Spleen (tissue), 11 donors: Measurements from ENCODE around the gene CSNK1D. TPM values are rescaled to one million over a fixed set of nuclear protein-coding genes. Genes with fewer than 3 reads are reported as not detected.

Source experiments
- DNase-seq: peaks from one replicate; pipeline ENCODE4 v3.0.0-alpha.2; 2020
- H3K27ac ChIP-seq, 8 donors: fragments of 200-600 bp; sonication (generic) in 7 of 8; 1 replicate in 4 of 8; 2 replicates in 4 of 8; pipeline versions ENCODE4 v1.5.0 to v1.8.0; 2016 to 2021; ENCODE audit warnings: inconsistent platforms in 4 of 8, mild to moderate bottlenecking in 4 of 8, moderate library complexity in 1 of 8
- H3K27me3 ChIP-seq, 7 donors: fragments of 200-600 bp; sonication (generic) in 6 of 7; replicated peaks in 1 of 7; 1 replicate in 4 of 7; 2 replicates in 3 of 7; pipeline versions ENCODE4 v1.5.0 to v1.8.0; 2016 to 2021; ENCODE audit warnings: inconsistent platforms in 3 of 7, mild to moderate bottlenecking in 1 of 7
- H3K36me3 ChIP-seq, 6 donors: fragments of 200-600 bp; sonication (generic) in 5 of 6; 1 replicate in 4 of 6; 2 replicates in 2 of 6; pipeline versions ENCODE4 v1.5.0 to v1.8.0; 2016 to 2021; ENCODE audit warnings: inconsistent platforms in 2 of 6
- H3K4me1 ChIP-seq, 6 donors: fragments of 200-600 bp; sonication (generic) in 5 of 6; 1 replicate in 3 of 6; 2 replicates in 3 of 6; pipeline versions ENCODE4 v1.5.0 to v1.8.0; 2016 to 2021; ENCODE audit warnings: inconsistent platforms in 3 of 6
- H3K4me3 ChIP-seq, 8 donors: fragments of 200-600 bp; sonication (generic) in 7 of 8; 1 replicate in 4 of 8; 2 replicates in 4 of 8; pipeline versions ENCODE4 v1.5.0 to v1.8.0; 2016 to 2021; ENCODE audit warnings: inconsistent platforms in 4 of 8, mild to moderate bottlenecking in 4 of 8, moderate library complexity in 2 of 8
- H3K9me3 ChIP-seq, 8 donors: fragments of 200-600 bp; sonication (generic) in 7 of 8; 1 replicate in 4 of 8; 2 replicates in 4 of 8; pipeline versions ENCODE4 v1.5.0 to v1.8.0; 2016 to 2021; ENCODE audit warnings: inconsistent platforms in 4 of 8
- POLR2A ChIP-seq, 3 donors: fragments of 450-650 bp; IDR thresholded peaks; one replicate each; pipeline ENCODE4 v1.5.1; 2017; ENCODE audit warnings: antibody characterized with exemption in 3 of 3, mild to moderate bottlenecking in 1 of 3
- POLR2AphosphoS5 ChIP-seq, 3 donors: sonication (generic); formaldehyde crosslinking; IDR thresholded peaks; one replicate each; pipeline ENCODE4 v1.5.1; 2017; ENCODE audit warnings: antibody characterized with exemption in 3 of 3
- WGBS, 5 donors: extraction: QIAGEN DNeasy Blood & Tissue Kit in 3 of 5; methylation state at CpG; one replicate each; pipeline versions ENCODE4 v1.1.5 to v1.1.7; 2013 to 2018; 5-methylcytosine and 5-hydroxymethylcytosine counted together
- intact Hi-C: fragments of 100-400 bp; cut with DNase I; formaldehyde crosslinking; loops from one replicate; pipeline ENCODE4 v1.15.0; 2023; ENCODE audit warnings: low total_unique reads
- polyA plus RNA-seq, 3 donors: library from polyadenylated mRNA; stranded (reverse); fragments of 200-250 nt; gene quantifications; one replicate each; pipeline ENCODE4 v1.2.1, GENCODE V29; 2013
- total RNA-seq, 7 donors: library from RNA; depleted of rRNA in 3 of 7; stranded (reverse); fragments of >200 nt in 3 of 7; fragmentation: NEBNext Ultra II Directional in 4 of 7; extraction: Animal tissue kit (Norgen Biotek cat#: 25700) in 4 of 7; gene quantifications; one replicate each; pipeline versions ENCODE4 v1.1.0 to v1.2.1, GENCODE V29; 2016 to 2021
- TF ChIP-seq, protein P1 (sequence below), 11 experiments: fragments of 200-600 bp in 7 of 11; fragments of 450-650 bp in 4 of 11; sonication (generic) in 4 of 11; IDR thresholded peaks in 8 of 11; conservative IDR thresholded peaks in 3 of 11; 1 replicate in 7 of 11; 2 replicates in 4 of 11; pipeline versions ENCODE4 v1.4.0 to v1.8.0; 2016 to 2021; ENCODE audit warnings: antibody characterized with exemption in 11 of 11, inconsistent platforms in 4 of 11, mild to moderate bottlenecking in 1 of 11
- donor health status: healthy with polysubstance abuse.
- donor health status: DM: no; HTN: no; CAD: no; lungs with moderate emphysema.
- donor health status: DM: no; HTN: no; CAD: no.
- donor health status: Bipolar disorder and iron deficiency.
- donor health status: healthy.
- donor health status: DM: no; HTN: no; CAD: no.
- donor health status: DM: yes; HTN: yes; CAD: no.

Gene CSNK1D
- total and polyA plus RNA-seq, 10 donors = 46.5 to 216 (median 119) TPM

DNA sequence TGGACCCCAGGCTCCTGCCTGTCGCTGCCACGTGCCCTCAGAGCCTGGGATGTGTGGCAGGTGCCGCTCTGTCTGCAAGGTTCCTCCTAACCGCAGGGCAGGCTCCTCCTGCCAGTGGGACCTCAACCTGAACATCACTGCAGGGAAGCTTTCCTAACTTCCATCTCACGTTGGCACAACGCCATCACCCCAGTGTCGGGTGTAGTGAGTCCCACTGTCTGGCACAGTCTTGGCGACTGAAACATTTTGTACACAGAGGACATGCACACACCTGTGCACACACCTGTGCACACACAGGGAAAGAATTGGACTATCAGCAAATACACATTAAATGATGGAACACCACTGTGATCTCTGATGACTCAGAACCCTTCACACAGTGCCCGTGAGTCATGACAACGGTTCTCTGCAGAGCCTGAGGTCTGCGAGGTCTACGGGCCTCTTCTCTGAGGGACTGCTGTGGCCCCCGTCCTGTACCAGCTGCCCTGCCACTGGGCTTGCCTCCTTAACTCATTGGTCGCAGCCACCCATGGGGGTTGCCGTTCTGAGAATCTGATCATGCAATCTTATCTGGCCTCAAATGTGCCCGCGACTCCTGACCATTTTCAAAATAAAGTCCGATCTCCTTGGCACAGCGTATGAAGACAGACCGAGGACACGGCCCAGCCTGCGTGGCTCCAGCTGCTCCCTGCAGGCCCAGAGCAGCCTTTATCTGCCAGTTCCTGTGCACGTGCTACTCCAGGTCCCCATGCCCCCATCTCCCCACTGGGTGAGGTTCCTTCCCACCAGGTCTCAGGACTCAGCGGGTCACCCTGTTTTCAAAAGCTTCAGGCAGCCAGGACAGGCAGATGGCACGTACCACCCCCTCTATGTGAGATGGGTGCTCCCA, 68.4 kb downstream of the CSNK1D start:
- 72 to 86% (median 74%) methylated on average over 22 to 25 of the region's 25 CpGs for WGBS, 5 donors
- TF ChIP-seq POLR2AphosphoS5 (IDR thresholded peaks at IDR 0.05) = no peak
- TF ChIP-seq POLR2A (IDR thresholded peaks at IDR 0.05) = no peak
- TF ChIP-seq, protein P1, sequence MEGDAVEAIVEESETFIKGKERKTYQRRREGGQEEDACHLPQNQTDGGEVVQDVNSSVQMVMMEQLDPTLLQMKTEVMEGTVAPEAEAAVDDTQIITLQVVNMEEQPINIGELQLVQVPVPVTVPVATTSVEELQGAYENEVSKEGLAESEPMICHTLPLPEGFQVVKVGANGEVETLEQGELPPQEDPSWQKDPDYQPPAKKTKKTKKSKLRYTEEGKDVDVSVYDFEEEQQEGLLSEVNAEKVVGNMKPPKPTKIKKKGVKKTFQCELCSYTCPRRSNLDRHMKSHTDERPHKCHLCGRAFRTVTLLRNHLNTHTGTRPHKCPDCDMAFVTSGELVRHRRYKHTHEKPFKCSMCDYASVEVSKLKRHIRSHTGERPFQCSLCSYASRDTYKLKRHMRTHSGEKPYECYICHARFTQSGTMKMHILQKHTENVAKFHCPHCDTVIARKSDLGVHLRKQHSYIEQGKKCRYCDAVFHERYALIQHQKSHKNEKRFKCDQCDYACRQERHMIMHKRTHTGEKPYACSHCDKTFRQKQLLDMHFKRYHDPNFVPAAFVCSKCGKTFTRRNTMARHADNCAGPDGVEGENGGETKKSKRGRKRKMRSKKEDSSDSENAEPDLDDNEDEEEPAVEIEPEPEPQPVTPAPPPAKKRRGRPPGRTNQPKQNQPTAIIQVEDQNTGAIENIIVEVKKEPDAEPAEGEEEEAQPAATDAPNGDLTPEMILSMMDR (IDR thresholded peaks at IDR 0.05 in 8 of 11, conservative IDR thresholded peaks at IDR 0.05 in 3 of 11) = no peak
- Histone ChIP-seq H3K9me3 (no peaks in the 10 kb centered on the region), H3K4me1 (peaks cover 8 to 52% (median 18%) of the 10 kb centered on the region in 6 donors), H3K36me3 (peaks cover 0 to 3% (median 0%) of the 10 kb centered on the region in 6 donors), H3K27me3 (no peaks in the 10 kb centered on the region), H3K4me3 (peak overlapping the region in 1 of 8 donors; percentile 54), H3K27ac (peak overlapping the region in 7 of 8 donors; percentile 81 to 92 (median 88))
- peak; percentile 79 for DNase-seq
- intact Hi-C loops = loop anchor here (10.0 kb wide), 1 partner anchor 120 kb away; no protein-coding TSS in a partner anchor

GRCh38 chr17:82203920-82204319, 69.6 kb downstream of the CSNK1D start:
- no peak overlapping the region for H3K27ac ChIP-seq
- intact Hi-C loops = loop anchor here (10.0 kb wide), 1 partner anchor 121 kb away; no protein-coding TSS in a partner anchor
- no peak overlapping the region for H3K4me3 ChIP-seq
- H3K9me3 ChIP-seq = no peaks in the 10 kb centered on the region
- H3K27me3 ChIP-seq = no peaks in the 10 kb centered on the region
- 86 to 92% (median 88%) methylated on average over 19 of the region's 19 CpGs for WGBS, 5 donors
- H3K4me1 ChIP-seq = peaks cover 8 to 55% (median 19%) of the 10 kb centered on the region in 6 donors
- peaks cover 0 to 10% (median 0%) of the 10 kb centered on the region in 6 donors for H3K36me3 ChIP-seq
- no peak for TF ChIP-seq POLR2AphosphoS5 (IDR thresholded peaks at IDR 0.05)
- TF ChIP-seq POLR2A (IDR thresholded peaks at IDR 0.05) = no peak
- TF ChIP-seq, protein P1 (IDR thresholded peaks at IDR 0.05 in 8 of 11, conservative IDR thresholded peaks at IDR 0.05 in 3 of 11) = no peak
- DNase-seq = no peak

DNA sequence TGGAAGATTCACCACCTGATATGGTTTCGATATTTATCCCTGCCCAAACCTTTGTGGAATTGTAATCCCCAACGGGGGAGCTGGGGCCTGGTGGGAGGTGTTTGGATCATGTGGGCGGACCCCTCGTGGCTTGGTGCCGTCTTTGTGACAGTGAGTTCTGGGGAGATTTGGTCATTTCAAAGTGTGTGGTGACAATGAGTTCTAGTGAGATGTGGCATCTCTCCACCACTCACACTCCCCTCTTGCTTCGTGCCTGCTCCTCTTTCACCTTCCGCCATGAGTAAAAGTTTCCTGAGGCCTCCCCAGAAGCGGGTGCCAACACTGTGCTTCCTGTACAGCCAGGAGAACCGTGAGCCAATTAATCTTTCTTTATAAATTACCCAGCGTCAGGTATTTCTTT, 70.5 kb downstream of the CSNK1D start:
- DNase-seq = no peak

More for the DNA sequence above, 70.5 kb downstream of the CSNK1D start:
- Histone ChIP-seq H3K27me3 (no peaks in the 10 kb centered on the region), H3K4me3 (no peak overlapping the region), H3K27ac (no peak overlapping the region), H3K9me3 (no peaks in the 10 kb centered on the region), H3K36me3 (peaks cover 0 to 17% (median 0%) of the 10 kb centered on the region in 6 donors), H3K4me1 (peaks cover 8 to 53% (median 19%) of the 10 kb centered on the region in 6 donors)
- intact Hi-C loops = loop anchor here (10.0 kb wide), 1 partner anchor 122 kb away; no protein-coding TSS in a partner anchor
- no peak for TF ChIP-seq POLR2A (IDR thresholded peaks at IDR 0.05)
- TF ChIP-seq, protein P1 (IDR thresholded peaks at IDR 0.05 in 8 of 11, conservative IDR thresholded peaks at IDR 0.05 in 3 of 11) = no peak
- TF ChIP-seq POLR2AphosphoS5 (IDR thresholded peaks at IDR 0.05) = no peak
- WGBS, 5 donors = 70 to 74% (median 73%) methylated on average over 9 to 10 of the region's 10 CpGs
